Ishikawa (cell line): Measurements from ENCODE around the gene YJEFN3.

Source experiments
- CREB1 ChIP-seq: IDR thresholded peaks from 2 replicates; pipeline ENCODE4 v1.6.1; 2012; ENCODE audit warnings: low read depth
- MAX ChIP-seq: IDR thresholded peaks from 2 replicates; pipeline ENCODE4 v1.6.1; 2012
- TAF1 ChIP-seq: IDR thresholded peaks from 2 replicates; pipeline ENCODE4 v1.6.1; 2012; ENCODE audit warnings: low read depth, mild to moderate bottlenecking

- TF ChIP-seq MAX: no peak
- TF ChIP-seq CREB1: no peak
- TF ChIP-seq TAF1: no peak
Measured at GRCh38 chr19:19529783-19530422, 1.2 kb downstream of the YJEFN3 start.
